Measurements from ENCODE around the gene UGT1A4.

UGT1A4 gene

GRCh38 chr2:233791883-233792329 is 73.4 kb downstream of the UGT1A4 start:
- Histone ChIP-seq H3K4me3 (ENCODE audit: low read depth, low read length) (no peak overlapping the region), H3K36me3 (no peaks in the 10 kb centered on the region), H3K27me3 (ENCODE audit: insufficient read depth, low read depth, severe bottlenecking) (no peaks in the 10 kb centered on the region), H3K27ac (no peak overlapping the region), H3K9me3 (ENCODE audit: severe bottlenecking) (no peaks in the 10 kb centered on the region)
- no peak for DNase-seq
- no peak for TF ChIP-seq CTCF (IDR thresholded peaks at IDR 0.05; ENCODE audit: low read depth, low read length)

GRCh38 chr2:233792720-233793119 is 74.2 kb downstream of the UGT1A4 start:
- Histone ChIP-seq H3K27ac (no peak overlapping the region), H3K36me3 (no peaks in the 10 kb centered on the region), H3K9me3 (ENCODE audit: severe bottlenecking) (no peaks in the 10 kb centered on the region), H3K27me3 (ENCODE audit: insufficient read depth, low read depth, severe bottlenecking) (no peaks in the 10 kb centered on the region), H3K4me3 (ENCODE audit: low read depth, low read length) (no peak overlapping the region)
- DNase-seq = no peak
- TF ChIP-seq CTCF (IDR thresholded peaks at IDR 0.05; ENCODE audit: low read depth, low read length) = no peak

- H3K4me3 ChIP-seq (ENCODE audit: low read depth, low read length) = no peak overlapping the region
- H3K36me3 ChIP-seq = no peaks in the 10 kb centered on the region
- TF ChIP-seq CTCF (IDR thresholded peaks at IDR 0.05; ENCODE audit: low read depth, low read length) = no peak
Observed at GRCh38 chr2:233793465-233794127, 75.1 kb downstream of the UGT1A4 start.

GRCh38 chr2:233794128-233794658 is 75.7 kb downstream of the UGT1A4 start:
- no peak overlapping the region for H3K4me3 ChIP-seq (ENCODE audit: low read depth, low read length)
- no peak overlapping the region for H3K27ac ChIP-seq
- H3K36me3 ChIP-seq = no peaks in the 10 kb centered on the region

More at GRCh38 chr2:233793465-233794127, 75.1 kb downstream of the UGT1A4 start:
- Histone ChIP-seq H3K27ac (no peak overlapping the region), H3K27me3 (ENCODE audit: insufficient read depth, low read depth, severe bottlenecking) (no peaks in the 10 kb centered on the region), H3K9me3 (ENCODE audit: severe bottlenecking) (no peaks in the 10 kb centered on the region)
- no peak for DNase-seq

DNA sequence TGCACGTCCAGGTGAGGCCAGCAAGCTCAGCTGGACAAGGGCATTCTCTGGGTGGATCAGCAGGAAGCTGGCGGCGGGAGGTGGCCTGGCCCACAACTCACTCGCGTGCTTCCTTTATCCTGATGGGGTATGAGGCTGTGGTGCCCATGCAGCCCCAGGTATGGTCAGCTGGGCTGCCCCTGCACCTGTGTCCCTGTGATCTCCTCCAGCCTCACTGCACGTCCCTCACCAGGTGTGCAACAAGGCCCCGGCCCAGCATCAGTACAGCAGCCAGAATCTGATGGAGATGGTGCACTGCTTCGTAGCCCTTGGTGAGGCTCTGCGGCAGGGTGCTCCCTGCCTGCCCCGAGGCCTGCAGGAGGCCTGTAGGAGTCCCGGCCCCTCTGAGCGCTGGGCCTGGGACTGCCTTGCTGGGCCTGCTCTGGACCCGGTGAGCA is 77.2 kb downstream of the UGT1A4 start:
- TF ChIP-seq CTCF (IDR thresholded peaks at IDR 0.05; ENCODE audit: low read depth, low read length) = no peak
- no peak overlapping the region for H3K4me3 ChIP-seq (ENCODE audit: low read depth, low read length)
- H3K36me3 ChIP-seq = no peaks in the 10 kb centered on the region
- no peaks in the 10 kb centered on the region for H3K27me3 ChIP-seq (ENCODE audit: insufficient read depth, low read depth, severe bottlenecking)
- H3K27ac ChIP-seq = no peak overlapping the region
- DNase-seq = no peak
- H3K9me3 ChIP-seq (ENCODE audit: severe bottlenecking) = peaks cover 4% of the 10 kb centered on the region

More at GRCh38 chr2:233794128-233794658, 75.7 kb downstream of the UGT1A4 start:
- no peak for DNase-seq
- no peak for TF ChIP-seq CTCF (IDR thresholded peaks at IDR 0.05; ENCODE audit: low read depth, low read length)
- H3K27me3 ChIP-seq (ENCODE audit: insufficient read depth, low read depth, severe bottlenecking) = no peaks in the 10 kb centered on the region
- no peaks in the 10 kb centered on the region for H3K9me3 ChIP-seq (ENCODE audit: severe bottlenecking)

All from WERI-Rb-1 (cell line).